ENCODE results near the gene SCML2.
"Not testable (repeated sequence)": the region's sequence is repeated elsewhere in the genome, so short reads cannot be mapped to it uniquely, and the experiment has no call there.

SCML2 gene

GRCh38 chrX:18271725-18272124 is 82.8 kb downstream of the SCML2 start:
- DNase-seq (ENCODE audit: low read depth), result no peak

GRCh38 chrX:18271309-18271708 is 83.2 kb downstream of the SCML2 start:
- DNase-seq (ENCODE audit: low read depth), result no peak

DNA sequence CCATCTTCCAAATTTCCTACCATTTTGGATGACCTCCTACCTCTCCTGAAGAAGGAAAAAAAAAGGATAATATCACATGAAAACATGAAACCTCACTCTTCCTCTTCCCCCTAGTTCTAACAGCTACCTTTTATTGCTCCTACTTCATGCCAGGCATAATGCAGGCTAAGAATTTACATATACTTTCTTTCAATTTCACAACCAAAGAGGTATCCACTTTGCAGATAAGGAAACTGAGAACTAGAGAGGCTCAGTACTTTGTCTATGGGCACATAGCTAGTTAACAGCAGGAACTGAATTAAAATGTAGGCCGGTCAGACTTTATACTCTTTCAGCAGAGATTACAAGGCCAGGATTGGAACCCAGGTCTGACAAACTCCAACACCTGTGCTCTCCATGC is 99.4 kb downstream of the SCML2 start:
- DNase-seq (ENCODE audit: low read depth), result no peak

DNA sequence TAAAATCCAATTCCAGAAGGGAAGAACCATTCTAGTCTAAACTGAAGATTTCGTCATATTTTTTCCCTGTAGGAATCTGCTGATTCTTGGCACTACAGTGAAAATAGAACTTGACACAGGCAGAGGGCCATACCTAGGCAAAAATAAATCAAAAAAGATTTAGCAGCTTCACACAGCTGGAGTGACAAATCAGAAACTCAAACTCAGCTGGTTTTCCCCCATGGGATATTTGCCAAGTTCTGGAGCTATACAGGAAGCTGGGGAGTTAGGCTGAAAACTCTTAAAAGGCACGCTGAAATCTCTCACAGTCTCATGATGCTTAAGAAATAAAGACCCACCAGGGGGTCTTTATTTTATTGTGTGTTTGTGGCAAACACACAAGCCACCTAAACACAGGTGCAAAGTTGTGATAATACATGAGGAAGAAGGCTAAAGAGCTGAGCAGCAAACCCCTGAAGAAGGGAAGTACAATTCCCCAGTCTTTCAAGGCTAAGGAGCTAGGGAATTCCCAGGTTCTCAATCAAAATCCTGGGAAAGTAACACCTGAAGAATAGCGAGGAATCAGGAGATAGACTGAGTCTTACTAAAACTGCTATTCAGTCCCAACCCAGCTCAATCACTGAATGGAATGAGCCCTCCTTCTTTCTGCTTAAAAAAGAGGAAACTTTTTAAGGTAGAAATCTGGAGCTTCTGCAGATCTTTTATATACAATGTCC is 101.7 kb downstream of the SCML2 start:
- DNase-seq (ENCODE audit: low read depth), result no peak

DNA sequence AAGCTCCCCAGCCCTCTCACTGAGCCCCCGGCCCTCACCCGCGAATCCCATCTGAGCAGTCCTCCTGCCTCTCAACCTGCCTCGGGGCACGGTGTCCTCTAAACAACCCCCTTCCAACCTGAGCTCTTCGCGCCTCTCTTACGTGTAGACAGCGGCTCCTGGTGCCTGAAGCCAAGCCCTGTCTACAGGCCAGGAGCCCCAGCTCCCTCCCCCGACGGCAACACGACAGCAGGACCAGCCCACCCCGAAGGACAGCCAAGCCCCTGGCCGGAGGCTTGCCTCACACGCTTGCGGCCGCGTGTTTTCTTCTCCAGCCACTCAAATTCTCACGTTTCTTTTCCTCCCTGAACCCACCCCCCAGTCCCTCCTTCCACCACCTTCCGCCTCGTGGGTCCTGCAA is 124.8 kb downstream of the SCML2 start:
- not testable (repeated sequence) for DNase-seq (ENCODE audit: low read depth)

GRCh38 chrX:18228069-18228468 is 126.4 kb downstream of the SCML2 start:
- no peak for DNase-seq (ENCODE audit: low read depth)

- no peak for DNase-seq (ENCODE audit: low read depth)
Observed at GRCh38 chrX:18227458-18227857, 127.0 kb downstream of the SCML2 start.

DNA sequence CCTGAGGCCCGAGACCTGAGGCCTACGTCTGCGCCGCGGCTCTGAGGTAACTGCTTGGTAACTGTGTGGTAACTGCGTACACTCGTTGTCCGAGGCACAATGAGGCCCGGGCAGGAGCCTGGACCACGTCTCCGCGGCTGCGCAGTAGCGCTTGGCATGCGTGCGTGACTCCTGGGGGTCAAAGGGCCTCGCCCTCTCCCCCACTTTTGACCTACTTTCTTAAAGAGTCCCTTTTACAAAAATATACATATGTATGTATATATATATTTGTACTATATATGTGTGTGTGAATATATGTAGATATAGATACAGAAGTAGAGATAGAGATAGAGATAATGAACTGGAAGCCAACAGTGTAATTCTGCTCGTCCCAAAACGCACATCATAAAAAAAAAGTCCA is 133.7 kb downstream of the SCML2 start, which contains the start of gene BEND2:
BEND2 (minus strand) TSS at position 101 of the 400 bp plus-strand sequence. CDS start 136 bp downstream, outside the sequence.
- DNase-seq (ENCODE audit: low read depth), result no peak

DNA sequence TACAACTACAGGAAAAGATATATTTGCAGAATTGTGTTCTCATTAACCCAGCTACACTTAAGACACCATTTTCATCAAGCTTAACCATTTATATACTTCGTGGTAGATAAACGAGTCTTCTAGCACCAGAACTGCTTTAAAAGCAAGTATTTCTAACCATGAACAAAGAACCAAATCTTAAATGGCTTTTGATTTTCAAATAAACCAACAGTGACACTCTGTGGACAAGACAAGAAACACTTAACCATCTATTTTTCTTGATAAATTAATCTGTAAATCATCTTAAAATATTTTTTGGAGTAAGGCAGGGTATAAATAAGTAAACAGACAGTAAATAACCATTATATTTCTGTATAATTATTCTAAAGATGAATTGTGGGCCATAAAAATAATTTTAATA is 144.0 kb downstream of the SCML2 start:
- no peak for DNase-seq (ENCODE audit: low read depth)

DNA sequence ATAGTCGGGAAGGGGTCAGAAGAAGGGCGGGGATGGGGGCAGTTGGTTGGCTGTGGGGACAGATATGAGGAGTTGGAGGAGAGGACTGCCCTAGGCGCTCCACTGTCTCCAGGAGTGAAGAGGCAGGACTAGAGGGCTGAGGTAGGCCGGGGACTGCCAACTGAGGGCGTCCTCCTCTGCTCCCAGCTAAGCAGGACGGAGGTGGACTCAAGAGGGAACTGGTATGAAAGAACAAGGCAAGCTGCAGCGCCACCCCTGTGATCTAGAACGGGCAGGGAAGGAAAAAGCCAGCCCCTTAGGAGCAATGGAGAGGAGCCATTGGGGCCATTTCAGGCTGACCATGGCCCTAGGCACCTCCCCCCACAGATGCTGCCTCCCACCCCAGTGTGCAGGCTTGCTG is 147.8 kb downstream of the SCML2 start:
- DNase-seq (ENCODE audit: low read depth), result no peak

DNA sequence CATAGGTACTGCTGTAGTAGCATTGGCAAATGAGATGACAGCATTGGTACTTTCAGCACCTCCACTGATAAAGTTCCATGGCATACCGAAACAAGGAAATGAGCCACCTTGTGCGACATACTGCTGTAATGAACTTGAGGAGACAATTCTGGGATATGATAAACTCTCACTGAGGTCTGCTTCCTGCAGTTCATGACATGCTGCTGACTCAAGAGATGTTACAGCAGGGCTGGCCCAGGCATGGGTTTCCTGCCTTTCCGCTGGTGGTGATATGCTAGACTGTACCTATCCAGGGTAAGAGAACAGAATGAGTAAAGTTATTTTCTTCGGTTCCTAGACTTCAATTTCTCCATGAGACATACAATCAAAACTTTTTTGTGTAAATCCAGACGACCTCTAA is 150.9 kb downstream of the SCML2 start:
- no peak for DNase-seq (ENCODE audit: low read depth)

GRCh38 chrX:18194688-18195087 is 159.8 kb downstream of the SCML2 start:
- no peak for DNase-seq (ENCODE audit: low read depth)
